Left kidney (tissue), 2 donors: Measurements from ENCODE around the gene CYP4F2. TPM values are rescaled to one million over a fixed set of nuclear protein-coding genes. Genes with fewer than 3 reads are reported as not detected.
"Not testable (repeated sequence)": the region's sequence is repeated elsewhere in the genome, so short reads cannot be mapped to it uniquely, and the experiment has no call there.

Experiments
- DNase-seq: peaks from one replicate; pipeline ENCODE4 v3.0.0-alpha.2; 2013
- polyA plus RNA-seq: library from polyadenylated mRNA; unstranded; fragments of 120-200 nt; gene quantifications from one replicate; pipeline ENCODE4 v1.2.1, GENCODE V29; 2013; ENCODE audit not compliant: insufficient read length

CYP4F2 gene
- polyA plus RNA-seq, 1 donor, result 0.13 TPM

DNA sequence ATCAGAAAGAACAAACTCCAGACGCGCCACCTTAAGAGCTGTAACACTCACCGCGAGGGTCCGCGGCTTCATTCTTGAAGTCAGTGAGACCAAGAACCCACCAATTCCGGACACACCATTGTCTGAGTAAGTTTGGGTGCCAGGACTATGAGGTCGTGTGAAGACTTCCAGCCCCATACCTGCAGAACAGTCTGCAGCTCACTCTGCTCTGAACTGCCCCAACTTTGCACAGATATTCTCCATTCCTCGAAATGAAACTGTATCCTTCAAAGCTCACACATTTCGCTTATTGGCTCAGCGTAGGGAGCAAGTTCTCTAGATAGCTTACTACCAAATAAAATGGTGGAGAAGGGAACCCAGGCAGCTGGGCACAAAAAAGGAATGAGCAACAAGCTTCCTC lies 2.6 kb upstream of the CYP4F2 start:
- DNase-seq, result no peak

DNA sequence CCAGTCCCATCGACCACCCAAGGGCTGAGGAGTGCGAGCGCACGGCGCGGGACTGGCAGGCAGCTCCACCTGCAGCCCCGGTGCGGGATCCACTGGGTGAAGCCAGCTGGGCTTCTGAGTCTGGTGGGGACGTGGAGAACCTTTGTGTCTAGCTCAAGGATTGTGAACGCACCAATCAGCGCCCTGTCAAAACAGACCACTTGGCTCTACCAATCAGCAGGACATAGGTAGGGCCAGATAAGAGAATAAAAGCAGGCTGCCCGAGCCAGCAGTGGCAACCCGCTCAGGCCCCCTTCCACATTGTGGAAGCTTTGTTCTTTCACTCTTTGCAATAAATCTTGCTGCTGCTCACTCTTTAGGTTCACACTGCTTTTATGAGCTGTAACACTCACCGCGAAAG lies 2.2 kb upstream of the CYP4F2 start:
- DNase-seq, result not testable (repeated sequence)

DNA sequence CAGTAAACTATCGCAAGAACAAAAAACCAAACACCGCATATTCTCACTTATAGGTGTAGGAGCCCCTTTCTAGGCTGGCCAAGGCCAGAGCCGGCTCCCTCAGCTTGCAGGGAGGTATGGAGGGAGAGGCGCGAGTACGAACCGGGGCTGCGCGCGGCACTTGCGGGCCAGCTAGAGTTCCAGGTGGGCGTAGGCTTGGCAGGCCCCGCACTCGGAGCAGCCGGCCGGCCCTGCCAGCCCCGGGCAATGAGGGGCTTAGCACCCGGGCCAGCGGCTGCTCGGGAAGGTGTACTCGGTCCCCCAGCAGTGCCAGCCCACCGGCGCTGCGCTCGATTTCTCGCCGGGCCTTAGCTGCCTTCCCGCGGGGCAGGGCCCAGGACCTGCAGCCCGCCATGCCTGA lies 1.7 kb upstream of the CYP4F2 start:
- DNase-seq, result not testable (repeated sequence)

DNA sequence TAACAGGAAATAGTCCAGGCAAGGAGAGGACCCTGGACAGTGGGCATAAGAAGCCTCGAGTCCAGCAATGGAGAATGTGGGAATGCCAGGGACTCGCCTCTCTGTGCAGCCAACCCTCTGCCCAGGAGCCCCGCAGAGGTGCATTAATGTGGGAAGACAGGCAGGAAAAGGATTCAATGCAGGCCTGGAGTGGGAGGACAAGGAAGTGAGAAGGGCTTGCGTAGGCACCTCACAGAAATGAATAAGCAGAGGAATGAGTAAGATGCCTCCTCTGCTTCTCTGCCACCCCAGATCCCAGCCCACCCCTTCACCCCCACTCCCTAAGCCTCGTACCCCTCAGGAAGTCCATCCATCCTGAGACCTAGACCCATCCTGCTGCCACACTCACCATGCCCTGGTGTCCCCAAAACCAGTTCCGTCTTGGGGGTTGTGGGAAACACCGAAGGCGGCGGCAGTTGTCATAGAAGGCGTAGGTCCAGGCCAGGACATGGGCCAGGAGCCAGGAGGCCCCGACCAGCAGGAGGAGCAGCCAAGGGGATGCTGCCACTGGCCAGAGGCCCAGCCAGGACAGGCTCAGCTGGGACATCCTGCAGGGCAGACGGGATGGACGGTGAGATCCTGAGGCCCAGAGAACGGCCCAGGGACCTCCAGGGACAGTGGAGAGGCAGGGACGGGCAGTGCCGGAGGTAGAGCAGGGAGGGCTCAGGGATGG lies 692 bp downstream of the CYP4F2 start:
- no peak for DNase-seq

DNA sequence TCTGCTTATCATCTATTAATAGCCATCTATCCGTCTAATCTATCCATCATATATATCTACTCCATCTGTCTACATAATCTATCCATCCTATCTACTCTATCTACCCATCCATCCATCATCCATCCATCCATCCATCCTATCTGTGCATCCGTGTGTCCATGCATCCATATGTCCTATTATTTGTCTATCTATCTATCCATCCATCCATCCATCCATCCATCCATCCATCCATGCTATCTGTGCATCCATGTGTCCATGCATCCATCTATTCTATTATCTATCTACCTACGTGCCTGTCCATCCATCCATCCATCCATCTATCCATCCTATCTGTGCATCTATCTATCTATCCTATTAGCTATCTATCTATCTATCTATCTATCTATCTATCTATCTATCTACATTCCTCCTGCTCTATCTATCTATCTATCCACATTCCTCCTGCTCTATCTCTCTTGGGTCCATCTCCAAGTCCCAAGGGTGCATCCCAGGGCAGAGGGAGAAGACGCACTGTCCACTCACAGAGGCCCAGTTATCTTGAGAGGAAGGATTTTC lies 1.9 kb downstream of the CYP4F2 start:
- DNase-seq, result no peak

DNA sequence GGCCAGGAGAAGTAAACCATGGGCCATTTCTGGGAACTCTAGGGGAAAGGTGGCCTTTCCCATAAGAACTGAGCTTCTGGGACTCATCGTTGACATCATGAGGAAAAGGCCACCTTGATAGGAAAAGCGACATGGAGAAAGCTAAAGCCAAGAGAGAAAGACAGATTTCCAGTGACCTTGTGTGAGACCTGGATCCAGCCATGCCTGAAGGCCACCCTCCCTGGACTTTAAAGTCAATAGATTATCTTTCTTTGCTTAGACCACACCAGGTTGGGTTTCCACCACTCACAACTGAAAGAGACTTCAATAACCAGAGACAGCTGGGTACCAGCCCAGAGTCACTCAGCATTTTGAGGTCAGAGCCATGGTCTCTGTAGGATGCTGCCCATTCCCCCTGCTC lies 3.5 kb downstream of the CYP4F2 start:
- DNase-seq, result no peak

DNA sequence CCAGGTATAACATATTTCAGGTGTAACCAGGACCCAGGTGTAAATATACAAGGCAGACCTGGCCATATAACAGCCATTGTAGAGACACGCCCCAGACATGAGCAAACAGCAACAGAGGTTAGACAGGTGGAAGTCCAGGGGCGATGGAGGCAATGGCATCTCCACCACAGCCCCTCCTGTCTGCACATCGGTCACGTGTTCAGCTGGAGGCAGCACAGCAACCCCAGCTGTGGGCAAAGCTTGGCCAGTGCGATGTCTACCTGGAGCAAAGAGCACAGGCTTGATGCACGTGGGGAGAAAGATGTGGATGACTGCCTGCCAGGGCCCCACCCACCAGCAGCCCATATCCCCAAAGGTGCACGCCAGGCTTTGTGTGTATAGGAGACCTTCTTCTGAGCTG lies 4.4 kb downstream of the CYP4F2 start:
- DNase-seq, result no peak

DNA sequence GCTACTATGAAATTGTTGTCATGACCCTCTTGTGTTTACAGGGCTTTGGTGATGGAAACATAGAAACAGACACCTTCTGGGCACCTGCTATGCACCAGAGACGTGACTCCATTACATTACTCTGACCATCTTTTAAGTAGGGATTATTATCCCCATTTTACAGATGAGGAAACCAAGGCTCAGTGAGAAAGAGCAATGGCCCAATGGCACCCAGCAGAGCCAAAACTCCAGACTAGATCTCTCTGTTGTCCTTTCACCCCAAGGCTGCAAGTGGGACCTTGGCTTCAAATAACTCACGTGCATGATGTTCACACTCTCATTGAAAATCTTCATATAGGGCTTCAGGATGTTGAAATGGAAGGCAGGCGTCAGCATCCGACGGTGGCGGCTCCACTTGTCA lies 5.9 kb downstream of the CYP4F2 start:
- DNase-seq, result no peak

DNA sequence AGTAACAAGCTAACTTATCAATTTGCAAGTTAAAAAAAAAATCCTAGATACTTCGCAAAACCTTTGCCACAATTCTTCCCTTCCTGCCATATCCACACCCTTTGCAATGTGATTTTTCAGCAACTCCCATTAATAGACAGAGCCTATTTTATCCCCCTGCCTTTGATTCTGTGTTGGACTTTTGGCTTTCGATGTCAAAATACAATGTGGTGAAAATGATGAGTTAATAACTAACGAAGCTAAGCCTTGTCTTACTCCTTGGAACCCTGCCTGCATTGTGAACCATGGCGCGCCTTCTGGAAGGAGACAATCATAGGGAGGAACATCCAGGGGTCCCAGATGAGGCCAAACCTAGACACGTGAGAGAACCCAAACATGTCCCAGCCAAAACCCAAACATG lies 6.4 kb downstream of the CYP4F2 start:
- DNase-seq, result no peak

DNA sequence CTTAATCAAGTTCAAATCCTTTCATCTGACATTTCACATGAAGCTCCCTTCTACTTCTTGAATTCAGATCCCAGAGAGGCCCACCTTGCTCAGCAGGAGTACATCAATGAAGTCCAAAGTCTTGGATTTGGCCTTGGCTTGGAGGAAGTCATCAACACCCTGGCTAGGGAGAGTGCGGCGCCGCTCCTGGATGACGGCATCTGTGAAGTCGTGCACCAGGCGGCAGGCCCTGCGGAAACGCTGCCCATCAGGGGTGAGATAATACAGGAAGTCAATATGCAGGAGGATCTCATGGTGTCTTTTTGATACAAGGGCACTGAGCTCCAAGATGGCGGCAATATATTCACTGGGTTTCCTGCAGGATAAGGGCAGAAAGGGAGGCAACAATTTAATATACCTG lies 8.5 kb downstream of the CYP4F2 start:
- DNase-seq, result not testable (repeated sequence)

DNA sequence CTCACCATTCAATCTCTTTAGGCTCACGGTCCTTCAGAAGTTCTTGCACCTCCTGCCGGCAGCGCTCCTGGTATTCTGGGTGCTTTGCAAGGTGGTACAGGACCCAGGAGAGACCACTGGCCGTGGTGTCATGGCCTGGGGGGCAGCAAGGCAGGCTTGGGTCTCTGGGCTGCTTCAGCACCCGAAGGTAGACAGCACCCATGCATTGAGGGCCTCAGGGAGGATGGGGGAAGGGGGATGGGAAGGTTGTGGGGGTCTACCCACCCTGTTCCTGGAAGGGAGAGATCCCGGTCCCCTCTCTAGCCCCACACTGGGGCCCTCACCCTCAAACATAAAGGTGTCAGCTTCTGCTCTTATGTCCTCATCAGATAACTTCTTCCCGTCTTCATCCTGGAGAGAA lies 12.0 kb downstream of the CYP4F2 start:
- DNase-seq, result no peak

DNA sequence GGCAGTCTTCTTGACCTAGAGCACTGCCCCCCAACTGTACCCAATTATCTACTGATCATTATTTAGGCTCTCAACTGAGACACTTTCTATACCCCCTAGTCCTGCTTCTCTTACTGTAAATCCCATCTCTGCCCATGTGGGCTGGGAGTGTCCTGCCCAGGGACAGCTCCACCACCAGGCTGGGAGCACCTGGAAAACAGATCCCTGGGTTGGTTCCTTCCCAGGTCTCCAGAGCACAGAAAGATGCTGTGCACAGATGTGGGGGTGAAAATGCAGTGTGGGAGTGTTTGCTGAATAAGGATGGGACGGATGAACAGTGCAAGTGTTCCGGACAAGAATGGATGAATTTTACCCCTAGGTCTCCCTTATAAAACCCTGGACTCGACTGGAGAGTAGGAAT lies 12.7 kb downstream of the CYP4F2 start:
- no peak for DNase-seq

DNA sequence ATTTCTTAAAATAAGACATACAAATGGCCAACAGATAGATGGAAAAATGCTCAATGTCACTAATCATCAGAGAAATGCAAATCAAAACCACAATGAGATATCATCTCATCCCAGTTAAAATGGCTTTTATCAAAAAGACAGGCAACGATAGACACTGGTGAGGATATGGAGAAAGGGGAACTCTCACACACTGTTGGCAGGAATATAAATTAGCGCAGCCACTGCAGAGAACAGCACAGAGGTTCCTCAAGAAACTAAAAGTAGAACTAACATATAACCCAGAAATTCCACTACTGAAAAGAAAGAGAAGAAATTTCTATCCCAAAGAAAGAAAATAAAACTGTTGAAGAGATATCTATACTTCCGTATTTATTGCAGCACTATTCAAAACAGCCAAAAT lies 14.5 kb downstream of the CYP4F2 start:
- DNase-seq, result not testable (repeated sequence)

DNA sequence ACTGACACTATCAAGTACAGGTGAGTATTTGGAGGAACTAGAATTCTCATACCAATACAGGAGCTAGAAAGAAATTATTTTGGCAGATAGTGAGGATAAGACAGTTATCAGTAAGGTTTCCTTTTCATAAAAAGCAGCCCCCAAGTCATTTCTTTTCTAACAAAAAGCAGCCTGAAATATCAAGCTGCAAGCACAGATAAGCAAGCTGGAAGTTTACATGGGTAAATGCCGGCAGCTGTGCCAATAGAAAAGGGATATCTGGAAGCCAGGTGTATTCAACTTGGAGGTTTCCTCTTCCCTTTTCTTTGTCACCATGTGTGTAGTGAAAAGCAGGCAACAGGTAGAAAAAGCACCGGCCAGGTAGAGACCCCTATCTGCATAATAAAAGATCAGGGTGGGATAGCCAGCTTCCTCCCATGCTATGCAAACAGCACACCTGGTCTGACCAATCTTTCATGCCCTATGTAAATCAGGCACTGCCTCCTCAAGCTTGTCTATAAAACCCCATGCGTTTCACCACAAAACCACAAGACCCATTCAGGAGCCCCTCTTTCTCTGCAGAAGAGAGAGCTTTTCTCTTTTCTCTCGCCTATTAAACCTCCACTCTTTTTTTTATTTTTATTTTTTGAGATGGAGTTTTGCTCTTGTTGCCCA lies 22.9 kb downstream of the CYP4F2 start:
- DNase-seq, result no peak

DNA sequence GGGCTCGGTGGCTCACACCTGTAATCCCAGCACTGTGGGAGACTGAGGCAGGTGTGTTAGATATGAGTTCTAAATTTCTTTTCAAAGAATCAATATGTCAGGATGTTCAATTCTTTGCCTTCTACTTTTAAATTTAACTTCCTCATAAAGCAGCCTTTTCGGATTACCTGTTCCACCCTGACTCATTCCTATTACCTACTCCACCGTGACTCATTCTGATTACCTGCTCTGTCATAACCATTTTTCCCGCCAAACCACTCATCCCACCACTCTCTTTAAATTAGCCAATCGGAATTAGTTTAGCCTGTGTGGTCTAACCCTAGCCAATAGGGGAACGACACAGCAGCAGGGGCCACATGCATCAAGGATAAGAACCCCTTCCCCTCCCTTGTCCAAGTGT lies 24.1 kb downstream of the CYP4F2 start:
- DNase-seq, result not testable (repeated sequence)

DNA sequence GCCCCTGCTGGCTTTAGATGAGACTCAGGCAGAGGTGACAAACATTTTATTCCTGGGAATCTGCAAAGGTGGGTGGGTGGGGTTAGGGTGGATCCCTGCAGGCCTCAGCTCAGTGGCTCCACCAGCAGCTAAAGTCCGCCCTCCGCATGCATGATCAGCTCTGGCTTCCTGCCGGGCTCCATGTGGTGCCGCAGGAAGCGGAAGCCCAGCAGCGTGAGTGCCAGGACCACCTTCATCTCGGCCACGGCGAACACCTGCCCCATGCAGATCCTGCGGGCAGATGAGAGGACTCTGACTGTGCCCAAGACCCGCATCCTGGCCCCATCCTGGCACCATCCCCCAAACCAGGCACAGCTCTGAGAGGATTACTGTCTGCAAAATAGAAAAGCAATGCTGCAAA lies 26.3 kb downstream of the CYP4F2 start:
- no peak for DNase-seq

DNA sequence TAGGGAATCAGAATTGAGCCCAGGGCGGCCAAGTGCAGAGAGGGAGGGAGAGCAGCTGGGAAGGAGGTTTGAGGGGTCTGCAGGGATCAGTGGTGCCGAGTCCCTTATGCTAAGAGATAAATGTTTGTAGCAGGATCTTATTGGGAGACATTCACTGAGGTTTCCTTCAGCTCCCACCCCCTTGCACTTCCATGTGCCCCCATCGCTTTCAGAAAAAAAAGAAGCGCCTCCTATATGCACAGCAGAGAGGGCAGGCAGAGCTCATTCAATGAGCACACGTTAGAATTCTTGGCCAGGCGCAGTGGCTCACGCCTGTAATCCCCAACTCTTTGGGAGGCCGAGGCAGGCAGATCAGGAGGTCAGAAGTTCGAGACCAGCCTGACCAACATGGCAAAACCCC lies 28.0 kb downstream of the CYP4F2 start:
- no peak for DNase-seq

DNA sequence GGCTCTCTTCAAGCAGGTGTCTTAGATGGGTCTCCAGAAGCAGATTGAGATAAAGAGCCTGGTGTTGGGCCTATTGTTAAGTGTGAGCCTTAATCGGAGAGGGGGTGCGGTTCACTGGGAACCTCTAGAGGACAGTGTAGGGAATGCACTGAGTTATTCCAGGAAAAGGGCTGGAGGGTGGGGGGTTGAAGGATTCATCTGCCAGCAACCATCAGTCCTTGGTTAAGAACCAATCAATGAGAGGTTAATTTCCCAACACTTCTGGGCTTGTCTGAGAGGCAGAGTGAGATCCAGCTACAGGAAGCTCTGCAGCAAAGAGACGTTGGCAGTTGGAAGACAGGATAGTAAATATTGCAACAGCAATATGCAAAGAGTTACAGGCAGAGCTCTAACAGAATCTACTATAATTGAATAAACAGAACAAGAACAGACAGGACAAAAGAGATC lies 28.7 kb downstream of the CYP4F2 start:
- peak; percentile 12 for DNase-seq

DNA sequence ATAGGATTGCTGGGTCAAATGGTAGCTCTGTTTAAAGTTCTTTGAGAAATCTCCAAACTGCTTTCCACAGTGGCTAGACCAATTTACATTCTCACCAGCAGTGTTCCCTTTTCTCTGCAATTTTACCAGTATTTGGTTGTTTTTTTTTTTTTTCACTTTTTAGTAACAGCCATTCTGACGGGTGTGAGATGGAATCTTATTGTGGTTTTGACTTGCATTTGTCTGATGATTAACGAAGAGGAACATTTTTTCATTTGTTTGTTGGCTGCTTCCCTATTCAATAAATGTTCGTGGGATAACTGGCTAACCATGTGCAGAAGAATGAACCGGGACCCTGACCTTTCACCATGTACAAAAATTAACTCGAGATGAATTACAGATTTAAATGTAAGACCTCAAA lies 31.2 kb downstream of the CYP4F2 start:
- DNase-seq, result no peak

DNA sequence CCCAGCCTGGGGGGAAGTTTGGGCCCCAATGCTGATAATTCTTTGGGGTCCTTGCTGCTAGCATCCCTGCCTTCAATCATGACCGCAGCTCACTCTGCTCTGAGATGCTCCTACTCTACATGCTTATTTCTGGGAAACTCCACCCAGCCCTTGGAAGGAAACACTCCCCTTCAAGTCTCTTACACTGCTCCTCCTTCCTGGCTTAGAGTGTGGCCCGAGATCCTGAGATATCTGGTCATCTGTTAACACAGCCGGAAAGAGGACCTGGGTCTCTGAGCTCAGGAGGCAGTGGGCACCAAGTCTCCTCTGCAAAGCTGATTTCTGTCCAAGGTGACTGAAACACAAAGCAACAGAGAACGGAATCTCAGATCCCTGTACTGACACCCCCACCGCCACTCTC lies 33.0 kb downstream of the CYP4F2 start:
- no peak for DNase-seq

DNA sequence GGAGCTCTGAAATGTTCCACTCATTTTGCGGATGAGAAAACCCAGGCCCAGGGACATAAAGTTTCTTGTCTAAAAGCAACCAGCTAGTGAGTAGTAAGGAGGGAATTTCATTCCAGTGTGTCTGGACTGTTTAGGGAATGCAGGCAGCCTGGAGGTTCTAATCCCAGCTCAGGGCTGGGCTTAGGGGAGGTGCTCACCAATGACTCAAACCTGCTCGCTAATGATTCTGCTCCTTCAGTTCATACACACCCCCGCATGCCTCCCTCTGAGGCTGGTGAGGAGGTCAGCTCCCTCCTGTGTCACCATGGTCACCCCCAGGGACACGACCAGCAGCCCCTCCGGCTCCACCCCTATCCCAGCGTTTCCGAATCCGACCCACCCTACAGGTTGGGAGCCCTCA lies 34.6 kb downstream of the CYP4F2 start:
- DNase-seq, result no peak

DNA sequence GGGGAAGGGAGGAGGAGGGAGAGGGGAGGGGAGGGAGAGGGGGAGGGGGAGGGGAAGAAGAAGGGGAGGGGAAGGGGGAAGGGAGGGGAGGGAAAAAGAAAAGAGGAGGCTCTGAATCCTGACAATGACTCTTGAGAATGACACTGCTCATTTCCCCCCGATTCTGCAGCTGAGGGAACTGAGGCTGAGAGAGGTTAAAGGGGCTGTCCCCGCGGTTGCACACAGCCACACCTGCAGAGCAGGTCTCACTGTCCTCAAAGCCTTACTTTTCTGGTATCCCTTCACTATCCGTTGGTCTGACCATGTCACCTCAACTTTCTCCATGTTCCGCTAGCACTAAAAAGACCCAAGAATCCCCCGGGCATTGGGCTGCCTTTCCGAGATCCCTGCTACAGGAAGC lies 35.4 kb downstream of the CYP4F2 start:
- DNase-seq, result no peak

DNA sequence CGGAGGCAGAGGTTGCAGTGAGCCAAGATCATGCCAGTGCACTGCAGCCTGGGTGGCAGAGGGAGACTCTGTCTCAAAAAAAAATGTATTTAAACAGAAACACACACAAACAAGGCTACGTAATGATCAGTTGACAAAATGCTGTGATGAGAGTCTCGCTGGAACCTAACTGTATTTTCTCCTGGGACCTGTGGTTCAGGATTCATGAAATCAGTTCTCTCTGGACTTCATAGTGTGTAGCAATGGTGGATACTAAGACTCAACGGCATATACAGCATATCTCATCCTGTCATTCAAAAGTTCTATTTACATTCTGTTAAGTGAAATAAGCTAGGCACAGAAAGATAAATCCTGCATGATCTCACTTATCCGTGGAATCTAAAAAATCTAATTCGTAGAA lies 37.4 kb downstream of the CYP4F2 start:
- DNase-seq, result no peak

DNA sequence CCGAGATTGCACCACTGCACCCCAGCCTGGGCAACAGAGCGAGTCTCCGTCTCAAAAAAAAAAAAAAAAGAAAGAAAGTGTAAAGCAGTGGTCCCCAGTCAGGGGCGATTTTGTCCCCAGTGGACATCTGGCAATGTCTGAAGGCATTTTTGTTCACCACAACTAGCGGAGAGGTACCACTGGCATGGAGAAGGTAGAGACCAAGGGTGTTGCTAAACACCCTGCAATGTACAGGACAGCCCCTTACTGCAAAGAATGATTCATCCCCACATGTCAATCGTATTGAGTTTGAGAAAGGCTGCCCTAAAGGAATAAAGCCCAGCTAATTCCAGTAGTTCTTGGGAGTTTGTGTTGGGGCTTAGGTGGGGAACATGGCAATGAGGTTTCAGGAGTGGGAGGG lies 38.7 kb downstream of the CYP4F2 start:
- DNase-seq, result no peak
